Tibial artery (tissue), 4 donors: Measurements from ENCODE around the gene LIPC.

ENCODE experiments used
- DNase-seq, 2 donors: peaks; one replicate each; pipeline ENCODE4 v3.0.0-alpha.2; 2019
- H3K27ac ChIP-seq, 2 donors: fragments of 200-600 bp; sonication (generic) in 1 of 2; 1 replicate in 1 of 2; 2 replicates in 1 of 2; pipeline ENCODE4 v1.5.1; 2018 to 2019; ENCODE audit warnings: mild to moderate bottlenecking in 1 of 2
- H3K27me3 ChIP-seq, 2 donors: fragments of 200-600 bp; sonication (generic) in 1 of 2; one replicate each; pipeline versions ENCODE4 v1.5.1 to v1.6.0; 2016 to 2019
- H3K36me3 ChIP-seq, 3 donors: fragments of 200-600 bp; sonication (generic) in 2 of 3; one replicate each; pipeline ENCODE4 v1.5.1; 2016 to 2019; ENCODE audit warnings: mild to moderate bottlenecking in 2 of 3
- H3K4me1 ChIP-seq, 4 donors: fragments of 200-600 bp; sonication (generic) in 2 of 4; 1 replicate in 3 of 4; 2 replicates in 1 of 4; pipeline ENCODE4 v1.5.1; 2016 to 2019
- H3K4me3 ChIP-seq, 2 donors: fragments of 200-600 bp; sonication (generic) in 1 of 2; 1 replicate in 1 of 2; 2 replicates in 1 of 2; pipeline ENCODE4 v1.5.1; 2018 to 2019; ENCODE audit warnings: mild to moderate bottlenecking in 2 of 2
- H3K9me3 ChIP-seq, 3 donors: fragments of 200-600 bp; sonication (generic) in 1 of 3; one replicate each; pipeline ENCODE4 v1.5.1; 2016 to 2019
- intact Hi-C: fragments of 100-400 bp; cut with DNase I; formaldehyde crosslinking; loops from one replicate; pipeline ENCODE4 v1.15.0; 2023; ENCODE audit warnings: low total_unique reads
- TF ChIP-seq, protein P1 (sequence below), 2 experiments: fragments of 200-600 bp in 1 of 2; fragments of 450-650 bp in 1 of 2; IDR thresholded peaks; one replicate each; pipeline ENCODE4 v1.5.1; 2017 to 2019; ENCODE audit warnings: antibody characterized with exemption in 2 of 2, mild to moderate bottlenecking in 1 of 2, moderate library complexity in 1 of 2

Gene LIPC

GRCh38 chr15:58554758-58555157 is 123.0 kb downstream of the LIPC start:
- peaks cover 0 to 10% (median 4%) of the 10 kb centered on the region in 4 donors for H3K4me1 ChIP-seq
- H3K4me3 ChIP-seq, result no peak overlapping the region
- TF ChIP-seq, protein P1, sequence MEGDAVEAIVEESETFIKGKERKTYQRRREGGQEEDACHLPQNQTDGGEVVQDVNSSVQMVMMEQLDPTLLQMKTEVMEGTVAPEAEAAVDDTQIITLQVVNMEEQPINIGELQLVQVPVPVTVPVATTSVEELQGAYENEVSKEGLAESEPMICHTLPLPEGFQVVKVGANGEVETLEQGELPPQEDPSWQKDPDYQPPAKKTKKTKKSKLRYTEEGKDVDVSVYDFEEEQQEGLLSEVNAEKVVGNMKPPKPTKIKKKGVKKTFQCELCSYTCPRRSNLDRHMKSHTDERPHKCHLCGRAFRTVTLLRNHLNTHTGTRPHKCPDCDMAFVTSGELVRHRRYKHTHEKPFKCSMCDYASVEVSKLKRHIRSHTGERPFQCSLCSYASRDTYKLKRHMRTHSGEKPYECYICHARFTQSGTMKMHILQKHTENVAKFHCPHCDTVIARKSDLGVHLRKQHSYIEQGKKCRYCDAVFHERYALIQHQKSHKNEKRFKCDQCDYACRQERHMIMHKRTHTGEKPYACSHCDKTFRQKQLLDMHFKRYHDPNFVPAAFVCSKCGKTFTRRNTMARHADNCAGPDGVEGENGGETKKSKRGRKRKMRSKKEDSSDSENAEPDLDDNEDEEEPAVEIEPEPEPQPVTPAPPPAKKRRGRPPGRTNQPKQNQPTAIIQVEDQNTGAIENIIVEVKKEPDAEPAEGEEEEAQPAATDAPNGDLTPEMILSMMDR (IDR thresholded peaks at IDR 0.05), result no peak
- no peak for DNase-seq
- H3K27me3 ChIP-seq, result no peaks in the 10 kb centered on the region
- no peaks in the 10 kb centered on the region for H3K9me3 ChIP-seq
- H3K36me3 ChIP-seq, result no peaks in the 10 kb centered on the region
- intact Hi-C loops, result no loop called here
- no peak overlapping the region for H3K27ac ChIP-seq

DNA sequence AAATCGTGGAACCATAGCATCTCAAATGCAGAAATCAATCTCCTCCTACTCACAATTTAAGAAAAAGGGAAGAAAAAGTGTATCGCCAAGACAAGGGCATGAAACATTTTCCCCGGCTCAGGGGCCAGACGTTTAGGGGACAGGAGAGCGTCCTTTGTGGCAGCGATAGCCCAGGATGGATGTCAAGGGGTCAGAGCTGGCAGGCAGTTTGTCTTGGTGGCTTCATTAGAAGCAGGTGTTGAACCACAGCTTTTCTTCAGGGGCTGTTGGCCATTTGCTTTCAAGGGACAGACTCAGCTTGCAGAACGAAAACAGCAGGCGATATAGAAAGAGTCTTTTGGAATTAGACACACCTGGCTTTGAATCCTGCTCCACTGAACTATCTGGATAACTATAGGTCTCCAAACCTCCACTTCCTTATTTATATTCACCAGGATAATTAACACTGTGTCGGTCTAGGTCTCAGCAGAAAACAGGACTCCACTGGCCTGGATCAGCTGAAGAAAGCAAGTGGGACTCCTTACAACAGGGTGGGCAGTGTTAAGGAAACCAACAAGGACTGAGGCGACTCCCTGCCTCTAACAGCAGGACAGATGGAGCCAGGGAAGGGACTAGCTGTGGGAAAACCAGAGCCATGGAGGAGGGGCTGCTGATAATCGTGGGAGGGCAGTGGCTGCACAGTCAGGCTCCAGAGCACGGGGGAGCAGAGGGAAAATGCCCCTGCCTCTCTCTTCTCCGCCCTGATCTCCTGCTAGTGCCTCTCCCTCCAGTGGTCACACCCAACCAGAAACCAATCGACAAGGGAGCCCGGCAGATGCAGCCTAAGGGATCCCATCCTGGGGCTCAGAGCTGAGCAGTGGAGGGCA is 123.6 kb downstream of the LIPC start:
- intact Hi-C loops, result no loop called here
- H3K27me3 ChIP-seq, result no peaks in the 10 kb centered on the region
- no peak overlapping the region for H3K27ac ChIP-seq
- no peak for DNase-seq
- no peak overlapping the region for H3K4me3 ChIP-seq
- no peaks in the 10 kb centered on the region for H3K9me3 ChIP-seq
- peaks cover 0 to 10% (median 4%) of the 10 kb centered on the region in 4 donors for H3K4me1 ChIP-seq
- no peaks in the 10 kb centered on the region for H3K36me3 ChIP-seq
- TF ChIP-seq, protein P1 (IDR thresholded peaks at IDR 0.05), result no peak

- H3K27me3 ChIP-seq, result no peaks in the 10 kb centered on the region
- H3K4me3 ChIP-seq, result no peak overlapping the region
- no peak overlapping the region for H3K27ac ChIP-seq
- H3K4me1 ChIP-seq, result peaks cover 0 to 10% (median 4%) of the 10 kb centered on the region in 4 donors
- intact Hi-C loops, result no loop called here
- H3K36me3 ChIP-seq, result no peaks in the 10 kb centered on the region
- DNase-seq, result no peak
- TF ChIP-seq, protein P1 (IDR thresholded peaks at IDR 0.05), result no peak
- no peaks in the 10 kb centered on the region for H3K9me3 ChIP-seq
These were observed 124.2 kb downstream of the LIPC start for GRCh38 chr15:58556028-58556361.

DNA sequence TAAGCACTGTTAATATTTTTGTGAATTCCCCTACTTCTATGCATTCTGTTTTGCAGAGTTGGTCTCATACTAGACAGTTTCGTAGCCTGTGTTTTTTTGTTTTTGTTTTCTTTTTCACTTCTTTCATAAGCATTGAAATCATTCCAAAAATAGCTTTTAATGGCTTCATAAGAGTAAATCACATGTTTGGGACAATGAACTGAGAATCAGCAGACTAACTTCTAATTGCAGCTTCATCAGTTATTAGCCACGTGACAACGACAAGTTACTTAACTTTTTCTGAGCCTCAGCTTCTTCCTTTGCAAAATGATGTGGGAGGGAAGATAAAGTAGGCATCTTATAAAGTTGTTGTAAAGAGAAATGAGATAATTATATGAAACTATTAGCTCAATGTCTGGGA is 124.8 kb downstream of the LIPC start:
- intact Hi-C loops, result no loop called here
- H3K27ac ChIP-seq, result no peak overlapping the region

GRCh38 chr15:58558777-58559176 is 127.0 kb downstream of the LIPC start:
- no peaks in the 10 kb centered on the region for H3K4me1 ChIP-seq
- H3K27me3 ChIP-seq, result no peaks in the 10 kb centered on the region
- no peak for DNase-seq
- no peaks in the 10 kb centered on the region for H3K36me3 ChIP-seq
- H3K9me3 ChIP-seq, result no peaks in the 10 kb centered on the region
- no peak overlapping the region for H3K27ac ChIP-seq
- no peak overlapping the region for H3K4me3 ChIP-seq
- intact Hi-C loops, result no loop called here
- TF ChIP-seq, protein P1 (IDR thresholded peaks at IDR 0.05), result no peak

More for the DNA sequence above, 124.8 kb downstream of the LIPC start:
- no peak for DNase-seq
- Histone ChIP-seq H3K27me3 (no peaks in the 10 kb centered on the region), H3K9me3 (no peaks in the 10 kb centered on the region), H3K36me3 (no peaks in the 10 kb centered on the region), H3K4me3 (no peak overlapping the region), H3K4me1 (peaks cover 0 to 10% (median 4%) of the 10 kb centered on the region in 4 donors)
- TF ChIP-seq, protein P1 (IDR thresholded peaks at IDR 0.05), result no peak
